Muscle of leg (tissue), 11 donors: ENCODE results near the gene NAALADL2. TPM values are rescaled to one million over a fixed set of nuclear protein-coding genes. Genes with fewer than 3 reads are reported as not detected.
A peak's percentile ranks its signal among the peaks of the same experiment; 100 is the strongest.

Experiments
- DNase-seq: peaks from one replicate; pipeline ENCODE4 v3.0.0; 2013
- H3K27ac ChIP-seq: one replicate; pipeline ENCODE4 v1.5.1; 2013; ENCODE audit warnings: mild to moderate bottlenecking, low read length, control low read depth
- H3K27me3 ChIP-seq: one replicate; pipeline ENCODE4 v1.6.1; 2013; ENCODE audit warnings: low read length; ENCODE audit not compliant: control insufficient read depth, insufficient read depth
- H3K36me3 ChIP-seq: one replicate; pipeline ENCODE4 v1.6.1; 2013; ENCODE audit warnings: low read length; ENCODE audit not compliant: control insufficient read depth, insufficient read depth
- H3K4me1 ChIP-seq: one replicate; pipeline ENCODE4 v1.6.1; 2013; ENCODE audit warnings: low read length; ENCODE audit not compliant: control insufficient read depth, insufficient read depth
- H3K4me3 ChIP-seq: one replicate; pipeline ENCODE4 v1.5.1; 2013; ENCODE audit warnings: low read length, control low read depth
- H3K9me3 ChIP-seq: replicated peaks from 2 replicates; pipeline ENCODE4 v1.6.1; 2013; ENCODE audit warnings: low read depth, low read length; ENCODE audit not compliant: control insufficient read depth
- WGBS: methylation state at CpG from one replicate; pipeline ENCODE4 v1.1.5; 2013; ENCODE audit warnings: missing lambda C conversion rate; ENCODE audit not compliant: insufficient coverage; 5-methylcytosine and 5-hydroxymethylcytosine counted together
- polyA plus RNA-seq, 8 donors: library from polyadenylated mRNA; unstranded; fragments of 120-200 nt; gene quantifications; one replicate each; pipeline versions ENCODE4 v1.2.1 to v1.2.3, GENCODE V29; 2013; ENCODE audit warnings: inconsistent platforms in 1 of 8, low replicate concordance in 1 of 8; ENCODE audit not compliant: insufficient read length in 8 of 8, insufficient read depth in 1 of 8
- total RNA-seq: library from RNA; stranded (reverse); fragments of 120-200 nt; gene quantifications from one replicate; pipeline ENCODE4 v1.2.4, GENCODE V29; 2013

The NAALADL2 gene
- total and polyA plus RNA-seq, 9 donors = 4.8 to 17.4 (median 8.0) TPM

DNA sequence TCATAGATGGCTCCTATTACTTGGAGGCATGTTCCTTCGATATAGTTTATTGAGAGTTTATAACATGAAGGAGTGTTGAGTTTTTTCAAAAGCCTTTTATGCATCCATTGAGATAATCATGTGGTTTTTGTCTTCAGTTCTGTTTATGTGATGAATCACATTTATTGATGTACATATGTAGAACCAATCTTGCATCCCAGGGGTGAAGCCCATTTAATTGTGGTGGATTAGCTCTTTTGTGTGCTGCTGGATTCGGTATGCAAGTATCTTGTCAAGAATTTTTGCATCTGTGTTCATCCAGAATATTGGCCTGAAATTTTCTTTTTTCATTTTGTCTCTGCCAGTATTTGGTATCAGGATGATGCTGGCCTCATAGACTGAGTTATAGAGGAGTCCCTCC is 81.0 kb downstream of the NAALADL2 start:
- WGBS = 67% methylated on average over 1 of the region's 2 CpGs
- Histone ChIP-seq H3K4me3 (no peak overlapping the region), H3K36me3 (no peaks in the 10 kb centered on the region), H3K27ac (no peak overlapping the region), H3K9me3 (no peaks in the 10 kb centered on the region), H3K27me3 (no peaks in the 10 kb centered on the region), H3K4me1 (no peaks in the 10 kb centered on the region)
- DNase-seq = no peak

DNA sequence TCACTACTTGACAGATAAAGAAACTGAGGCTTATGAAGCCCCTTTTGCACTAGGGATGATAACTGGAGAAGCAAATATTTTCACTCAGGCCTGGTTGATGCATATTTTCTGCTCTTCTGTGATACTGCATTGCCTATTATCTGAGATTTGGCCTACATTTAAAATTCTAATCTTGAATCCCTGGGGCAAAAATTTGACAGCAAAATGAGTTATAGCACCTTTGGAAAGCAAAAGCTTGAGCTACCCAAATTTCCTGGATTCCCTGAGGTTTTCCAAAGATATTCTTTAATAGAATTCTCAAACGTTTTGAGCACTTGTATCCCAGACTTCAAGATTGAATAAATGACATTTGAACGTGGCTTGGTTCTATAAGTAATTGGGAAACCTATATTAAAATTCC is 86.1 kb downstream of the NAALADL2 start:
- DNase-seq = no peak
- Histone ChIP-seq H3K4me1 (no peaks in the 10 kb centered on the region), H3K27ac (no peak overlapping the region), H3K4me3 (no peak overlapping the region), H3K36me3 (no peaks in the 10 kb centered on the region), H3K9me3 (no peaks in the 10 kb centered on the region), H3K27me3 (no peaks in the 10 kb centered on the region)
- WGBS = no CpG with 5 or more reads among the region's 2 CpGs

DNA sequence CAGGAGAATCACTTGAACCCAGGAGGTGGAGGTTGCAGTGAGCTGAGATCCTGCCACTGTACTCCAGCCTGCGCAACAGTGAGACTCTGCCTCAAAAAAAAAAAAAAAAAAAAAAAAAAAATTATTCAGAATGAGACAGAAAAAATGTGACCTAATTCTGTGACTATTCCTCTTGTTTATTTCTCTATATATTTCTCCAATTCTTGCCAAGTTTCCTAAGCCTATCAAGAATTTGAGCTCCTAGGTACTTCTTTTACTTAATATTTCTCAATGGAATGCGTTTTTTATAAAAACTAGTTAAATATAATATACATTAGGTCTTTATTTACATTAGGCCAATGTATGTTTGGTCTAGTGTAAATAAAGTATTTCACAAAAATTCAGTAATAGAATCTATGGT is 86.8 kb downstream of the NAALADL2 start:
- Histone ChIP-seq H3K27me3 (no peaks in the 10 kb centered on the region), H3K9me3 (no peaks in the 10 kb centered on the region), H3K36me3 (no peaks in the 10 kb centered on the region), H3K4me1 (no peaks in the 10 kb centered on the region), H3K27ac (no peak overlapping the region), H3K4me3 (no peak overlapping the region)
- no peak for DNase-seq
- WGBS = no CpG with 5 or more reads among the region's 2 CpGs

GRCh38 chr3:174949523-174949922 is 90.4 kb downstream of the NAALADL2 start:
- no CpG with 5 or more reads among the region's 2 CpGs for WGBS
- DNase-seq = peak; percentile 63

DNA sequence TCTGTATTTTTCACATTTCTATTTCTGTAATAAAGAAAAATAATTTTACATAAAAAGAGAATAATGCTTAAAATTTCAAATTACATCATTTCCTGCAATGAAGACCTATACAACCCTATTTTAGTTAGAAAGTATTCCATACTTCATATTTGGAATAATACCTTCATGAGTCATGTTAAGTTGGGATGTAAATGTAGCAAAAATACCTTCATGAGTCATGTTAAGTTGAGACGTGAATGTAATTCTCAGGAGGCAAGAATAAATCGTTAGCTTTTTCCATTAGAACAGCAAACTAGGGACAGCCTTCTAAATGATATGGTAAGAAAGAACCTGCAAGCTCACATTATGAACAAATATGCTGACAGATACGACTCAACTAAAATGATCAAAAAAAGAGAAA is 91.9 kb downstream of the NAALADL2 start:
- no peak overlapping the region for H3K27ac ChIP-seq
- H3K9me3 ChIP-seq = no peaks in the 10 kb centered on the region
- H3K36me3 ChIP-seq = no peaks in the 10 kb centered on the region
- H3K27me3 ChIP-seq = no peaks in the 10 kb centered on the region
- no peak overlapping the region for H3K4me3 ChIP-seq
- WGBS = no CpG with 5 or more reads among the region's 3 CpGs
- DNase-seq = no peak
- no peaks in the 10 kb centered on the region for H3K4me1 ChIP-seq

More at GRCh38 chr3:174949523-174949922, 90.4 kb downstream of the NAALADL2 start:
- no peak overlapping the region for H3K27ac ChIP-seq
- H3K36me3 ChIP-seq = no peaks in the 10 kb centered on the region
- H3K9me3 ChIP-seq = no peaks in the 10 kb centered on the region
- no peaks in the 10 kb centered on the region for H3K4me1 ChIP-seq
- H3K4me3 ChIP-seq = no peak overlapping the region
- H3K27me3 ChIP-seq = no peaks in the 10 kb centered on the region

GRCh38 chr3:174951498-174952005 is 92.4 kb downstream of the NAALADL2 start:
- Histone ChIP-seq H3K4me3 (no peak overlapping the region), H3K9me3 (no peaks in the 10 kb centered on the region)
- no CpG with 5 or more reads among the region's 2 CpGs for WGBS

GRCh38 chr3:174953068-174953467 is 93.9 kb downstream of the NAALADL2 start:
- no peaks in the 10 kb centered on the region for H3K9me3 ChIP-seq
- no CpG with 5 or more reads among the region's 1 CpG for WGBS
- no peak overlapping the region for H3K4me3 ChIP-seq

More at GRCh38 chr3:174951498-174952005, 92.4 kb downstream of the NAALADL2 start:
- DNase-seq = no peak
- H3K4me1 ChIP-seq = no peaks in the 10 kb centered on the region
- H3K36me3 ChIP-seq = no peaks in the 10 kb centered on the region
- H3K27ac ChIP-seq = no peak overlapping the region
- no peaks in the 10 kb centered on the region for H3K27me3 ChIP-seq

GRCh38 chr3:174955513-174956016 is 96.4 kb downstream of the NAALADL2 start:
- no CpG with 5 or more reads among the region's 2 CpGs for WGBS
- Histone ChIP-seq H3K4me3 (no peak overlapping the region), H3K4me1 (no peaks in the 10 kb centered on the region), H3K27me3 (no peaks in the 10 kb centered on the region), H3K27ac (no peak overlapping the region), H3K36me3 (no peaks in the 10 kb centered on the region), H3K9me3 (no peaks in the 10 kb centered on the region)
- DNase-seq = no peak

More at GRCh38 chr3:174953068-174953467, 93.9 kb downstream of the NAALADL2 start:
- Histone ChIP-seq H3K27me3 (no peaks in the 10 kb centered on the region), H3K36me3 (no peaks in the 10 kb centered on the region), H3K4me1 (no peaks in the 10 kb centered on the region), H3K27ac (no peak overlapping the region)
- DNase-seq = no peak

DNA sequence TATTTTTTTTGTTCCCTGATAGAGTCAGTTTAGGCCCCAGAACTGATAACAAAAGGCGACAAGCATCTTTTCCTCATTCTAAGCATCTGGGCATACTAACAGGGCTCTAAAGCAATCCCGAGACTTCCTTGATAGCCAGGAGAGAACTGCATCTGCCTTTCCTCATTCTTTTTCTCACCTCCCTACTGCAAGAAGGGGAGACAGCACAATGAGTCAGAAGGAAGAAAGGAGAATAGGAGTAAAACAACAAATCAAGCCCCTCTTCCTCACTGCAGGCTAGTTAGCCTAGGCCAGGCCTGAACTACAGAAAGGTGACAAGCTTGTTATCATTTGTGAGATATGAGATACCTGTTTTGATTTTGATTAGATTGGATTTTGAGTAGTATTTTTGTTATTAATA is 97.9 kb downstream of the NAALADL2 start:
- no peaks in the 10 kb centered on the region for H3K36me3 ChIP-seq
- DNase-seq = no peak
- WGBS = no CpG with 5 or more reads among the region's 2 CpGs
- no peak overlapping the region for H3K4me3 ChIP-seq
- no peak overlapping the region for H3K27ac ChIP-seq
- no peaks in the 10 kb centered on the region for H3K27me3 ChIP-seq
- no peaks in the 10 kb centered on the region for H3K9me3 ChIP-seq
- no peaks in the 10 kb centered on the region for H3K4me1 ChIP-seq

DNA sequence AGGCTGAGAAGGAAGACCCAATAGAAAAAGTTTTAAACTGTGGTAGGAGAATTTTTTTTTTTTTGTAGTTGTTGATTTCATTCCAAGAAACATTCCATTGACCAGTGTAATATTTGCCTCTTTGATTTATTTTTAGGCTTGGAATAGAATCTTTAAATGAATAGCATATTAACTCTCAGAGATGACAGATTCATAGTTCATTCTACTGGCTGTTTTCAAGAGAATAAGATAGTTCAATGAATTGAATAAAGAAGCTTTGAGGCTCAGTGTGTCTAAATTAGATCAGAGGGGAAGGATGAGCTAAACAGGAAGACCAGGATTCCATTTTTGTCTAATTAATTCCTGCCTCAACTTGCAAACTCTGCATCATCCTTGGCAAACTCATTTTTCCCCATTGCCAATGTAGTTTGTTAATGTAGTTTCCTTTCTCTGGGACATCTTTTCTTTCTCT is 98.4 kb downstream of the NAALADL2 start:
- no peaks in the 10 kb centered on the region for H3K36me3 ChIP-seq
- H3K4me1 ChIP-seq = no peaks in the 10 kb centered on the region
- H3K4me3 ChIP-seq = no peak overlapping the region
- DNase-seq = peak; percentile 47
- no peaks in the 10 kb centered on the region for H3K27me3 ChIP-seq
- H3K27ac ChIP-seq = no peak overlapping the region
- H3K9me3 ChIP-seq = no peaks in the 10 kb centered on the region
